ENCODE data around the gene KCNJ5.

DNA sequence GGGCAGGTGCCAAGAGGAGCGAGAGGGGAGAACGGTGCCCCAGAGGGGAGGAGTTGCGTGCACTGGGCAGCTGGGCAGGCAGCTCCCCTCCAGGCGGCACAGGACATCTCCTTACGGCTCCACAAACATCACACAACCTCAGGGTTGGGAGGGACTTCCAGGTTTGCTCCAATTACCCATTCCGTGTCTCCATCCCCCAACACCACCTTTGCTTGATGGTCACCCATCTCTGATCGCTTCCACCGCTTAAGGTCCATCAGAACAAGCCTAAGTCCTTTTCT lies 66.0 kb downstream of the KCNJ5 start:
- no peak for TF ChIP-seq ZNF121 (CRISPR knock-in tag; IDR thresholded peaks at IDR 0.05)
- TF ChIP-seq, protein P1, sequence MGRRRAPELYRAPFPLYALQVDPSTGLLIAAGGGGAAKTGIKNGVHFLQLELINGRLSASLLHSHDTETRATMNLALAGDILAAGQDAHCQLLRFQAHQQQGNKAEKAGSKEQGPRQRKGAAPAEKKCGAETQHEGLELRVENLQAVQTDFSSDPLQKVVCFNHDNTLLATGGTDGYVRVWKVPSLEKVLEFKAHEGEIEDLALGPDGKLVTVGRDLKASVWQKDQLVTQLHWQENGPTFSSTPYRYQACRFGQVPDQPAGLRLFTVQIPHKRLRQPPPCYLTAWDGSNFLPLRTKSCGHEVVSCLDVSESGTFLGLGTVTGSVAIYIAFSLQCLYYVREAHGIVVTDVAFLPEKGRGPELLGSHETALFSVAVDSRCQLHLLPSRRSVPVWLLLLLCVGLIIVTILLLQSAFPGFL (CRISPR knock-in tag; IDR thresholded peaks at IDR 0.05; ENCODE audit: borderline replicate concordance): no peak
- no peak for TF ChIP-seq SP1 (CRISPR knock-in tag; conservative IDR thresholded peaks at IDR 0.05)
- TF ChIP-seq, protein P2, sequence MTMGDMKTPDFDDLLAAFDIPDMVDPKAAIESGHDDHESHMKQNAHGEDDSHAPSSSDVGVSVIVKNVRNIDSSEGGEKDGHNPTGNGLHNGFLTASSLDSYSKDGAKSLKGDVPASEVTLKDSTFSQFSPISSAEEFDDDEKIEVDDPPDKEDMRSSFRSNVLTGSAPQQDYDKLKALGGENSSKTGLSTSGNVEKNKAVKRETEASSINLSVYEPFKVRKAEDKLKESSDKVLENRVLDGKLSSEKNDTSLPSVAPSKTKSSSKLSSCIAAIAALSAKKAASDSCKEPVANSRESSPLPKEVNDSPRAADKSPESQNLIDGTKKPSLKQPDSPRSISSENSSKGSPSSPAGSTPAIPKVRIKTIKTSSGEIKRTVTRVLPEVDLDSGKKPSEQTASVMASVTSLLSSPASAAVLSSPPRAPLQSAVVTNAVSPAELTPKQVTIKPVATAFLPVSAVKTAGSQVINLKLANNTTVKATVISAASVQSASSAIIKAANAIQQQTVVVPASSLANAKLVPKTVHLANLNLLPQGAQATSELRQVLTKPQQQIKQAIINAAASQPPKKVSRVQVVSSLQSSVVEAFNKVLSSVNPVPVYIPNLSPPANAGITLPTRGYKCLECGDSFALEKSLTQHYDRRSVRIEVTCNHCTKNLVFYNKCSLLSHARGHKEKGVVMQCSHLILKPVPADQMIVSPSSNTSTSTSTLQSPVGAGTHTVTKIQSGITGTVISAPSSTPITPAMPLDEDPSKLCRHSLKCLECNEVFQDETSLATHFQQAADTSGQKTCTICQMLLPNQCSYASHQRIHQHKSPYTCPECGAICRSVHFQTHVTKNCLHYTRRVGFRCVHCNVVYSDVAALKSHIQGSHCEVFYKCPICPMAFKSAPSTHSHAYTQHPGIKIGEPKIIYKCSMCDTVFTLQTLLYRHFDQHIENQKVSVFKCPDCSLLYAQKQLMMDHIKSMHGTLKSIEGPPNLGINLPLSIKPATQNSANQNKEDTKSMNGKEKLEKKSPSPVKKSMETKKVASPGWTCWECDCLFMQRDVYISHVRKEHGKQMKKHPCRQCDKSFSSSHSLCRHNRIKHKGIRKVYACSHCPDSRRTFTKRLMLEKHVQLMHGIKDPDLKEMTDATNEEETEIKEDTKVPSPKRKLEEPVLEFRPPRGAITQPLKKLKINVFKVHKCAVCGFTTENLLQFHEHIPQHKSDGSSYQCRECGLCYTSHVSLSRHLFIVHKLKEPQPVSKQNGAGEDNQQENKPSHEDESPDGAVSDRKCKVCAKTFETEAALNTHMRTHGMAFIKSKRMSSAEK (CRISPR knock-in tag; IDR thresholded peaks at IDR 0.05; ENCODE audit: borderline replicate concordance): no peak
- no peak for TF ChIP-seq FOXP1 (CRISPR knock-in tag; IDR thresholded peaks at IDR 0.05; ENCODE audit: borderline replicate concordance)
- no peak for TF ChIP-seq ESRRA (CRISPR knock-in tag; IDR thresholded peaks at IDR 0.05; ENCODE audit: borderline replicate concordance)
- TF ChIP-seq, protein P3, sequence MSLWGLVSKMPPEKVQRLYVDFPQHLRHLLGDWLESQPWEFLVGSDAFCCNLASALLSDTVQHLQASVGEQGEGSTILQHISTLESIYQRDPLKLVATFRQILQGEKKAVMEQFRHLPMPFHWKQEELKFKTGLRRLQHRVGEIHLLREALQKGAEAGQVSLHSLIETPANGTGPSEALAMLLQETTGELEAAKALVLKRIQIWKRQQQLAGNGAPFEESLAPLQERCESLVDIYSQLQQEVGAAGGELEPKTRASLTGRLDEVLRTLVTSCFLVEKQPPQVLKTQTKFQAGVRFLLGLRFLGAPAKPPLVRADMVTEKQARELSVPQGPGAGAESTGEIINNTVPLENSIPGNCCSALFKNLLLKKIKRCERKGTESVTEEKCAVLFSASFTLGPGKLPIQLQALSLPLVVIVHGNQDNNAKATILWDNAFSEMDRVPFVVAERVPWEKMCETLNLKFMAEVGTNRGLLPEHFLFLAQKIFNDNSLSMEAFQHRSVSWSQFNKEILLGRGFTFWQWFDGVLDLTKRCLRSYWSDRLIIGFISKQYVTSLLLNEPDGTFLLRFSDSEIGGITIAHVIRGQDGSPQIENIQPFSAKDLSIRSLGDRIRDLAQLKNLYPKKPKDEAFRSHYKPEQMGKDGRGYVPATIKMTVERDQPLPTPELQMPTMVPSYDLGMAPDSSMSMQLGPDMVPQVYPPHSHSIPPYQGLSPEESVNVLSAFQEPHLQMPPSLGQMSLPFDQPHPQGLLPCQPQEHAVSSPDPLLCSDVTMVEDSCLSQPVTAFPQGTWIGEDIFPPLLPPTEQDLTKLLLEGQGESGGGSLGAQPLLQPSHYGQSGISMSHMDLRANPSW (CRISPR knock-in tag; conservative IDR thresholded peaks at IDR 0.05; ENCODE audit: low read depth): no peak

Measured in WTC11 (cell line).